GM12864 (cell line): ENCODE data around the gene ACTR3C.
"Not testable (repeated sequence)": the region's sequence is repeated elsewhere in the genome, so short reads cannot be mapped to it uniquely, and the experiment has no call there.

ENCODE experiments used
- DNase-seq: peaks from one replicate; pipeline ENCODE4 v3.0.0-alpha.2; 2011; ENCODE audit warnings: low read depth
- H3K4me3 ChIP-seq: 2 replicates; pipeline ENCODE4 v1.5.1; 2011; ENCODE audit warnings: mild to moderate bottlenecking, low read depth, low read length, control low read depth
- TF ChIP-seq, protein P1 (sequence below): IDR thresholded peaks from 2 replicates; pipeline ENCODE4 v1.5.1; 2011; ENCODE audit warnings: low read depth, mild to moderate bottlenecking, moderate library complexity, low read length, control low read depth, inconsistent platforms; ENCODE audit errors: missing control alignments

The ACTR3C gene

DNA sequence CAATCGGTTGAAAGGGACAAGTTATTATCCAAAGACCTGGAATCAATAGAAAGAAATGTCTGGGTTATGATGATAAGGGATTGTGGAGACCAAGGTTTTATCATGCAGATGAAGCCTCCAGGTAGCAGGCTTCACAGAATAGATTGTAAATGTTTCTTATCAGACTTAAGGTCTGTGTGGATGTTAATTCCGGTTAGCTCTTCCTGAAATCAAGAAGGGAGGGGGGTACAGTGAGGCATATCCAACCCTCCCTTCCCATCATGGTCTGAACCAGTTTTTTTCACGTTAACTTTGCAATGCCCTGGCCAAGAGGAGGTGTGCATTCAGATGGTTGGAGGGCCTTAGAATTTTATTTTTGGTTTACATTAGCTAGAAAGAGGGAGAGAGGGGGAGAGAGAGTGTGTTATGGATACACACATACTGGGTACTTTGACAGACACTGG is 10.0 kb downstream of the ACTR3C start:
- TF ChIP-seq, protein P1, sequence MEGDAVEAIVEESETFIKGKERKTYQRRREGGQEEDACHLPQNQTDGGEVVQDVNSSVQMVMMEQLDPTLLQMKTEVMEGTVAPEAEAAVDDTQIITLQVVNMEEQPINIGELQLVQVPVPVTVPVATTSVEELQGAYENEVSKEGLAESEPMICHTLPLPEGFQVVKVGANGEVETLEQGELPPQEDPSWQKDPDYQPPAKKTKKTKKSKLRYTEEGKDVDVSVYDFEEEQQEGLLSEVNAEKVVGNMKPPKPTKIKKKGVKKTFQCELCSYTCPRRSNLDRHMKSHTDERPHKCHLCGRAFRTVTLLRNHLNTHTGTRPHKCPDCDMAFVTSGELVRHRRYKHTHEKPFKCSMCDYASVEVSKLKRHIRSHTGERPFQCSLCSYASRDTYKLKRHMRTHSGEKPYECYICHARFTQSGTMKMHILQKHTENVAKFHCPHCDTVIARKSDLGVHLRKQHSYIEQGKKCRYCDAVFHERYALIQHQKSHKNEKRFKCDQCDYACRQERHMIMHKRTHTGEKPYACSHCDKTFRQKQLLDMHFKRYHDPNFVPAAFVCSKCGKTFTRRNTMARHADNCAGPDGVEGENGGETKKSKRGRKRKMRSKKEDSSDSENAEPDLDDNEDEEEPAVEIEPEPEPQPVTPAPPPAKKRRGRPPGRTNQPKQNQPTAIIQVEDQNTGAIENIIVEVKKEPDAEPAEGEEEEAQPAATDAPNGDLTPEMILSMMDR: no peak
- DNase-seq: no peak
- H3K4me3 ChIP-seq: no peak overlapping the region

DNA sequence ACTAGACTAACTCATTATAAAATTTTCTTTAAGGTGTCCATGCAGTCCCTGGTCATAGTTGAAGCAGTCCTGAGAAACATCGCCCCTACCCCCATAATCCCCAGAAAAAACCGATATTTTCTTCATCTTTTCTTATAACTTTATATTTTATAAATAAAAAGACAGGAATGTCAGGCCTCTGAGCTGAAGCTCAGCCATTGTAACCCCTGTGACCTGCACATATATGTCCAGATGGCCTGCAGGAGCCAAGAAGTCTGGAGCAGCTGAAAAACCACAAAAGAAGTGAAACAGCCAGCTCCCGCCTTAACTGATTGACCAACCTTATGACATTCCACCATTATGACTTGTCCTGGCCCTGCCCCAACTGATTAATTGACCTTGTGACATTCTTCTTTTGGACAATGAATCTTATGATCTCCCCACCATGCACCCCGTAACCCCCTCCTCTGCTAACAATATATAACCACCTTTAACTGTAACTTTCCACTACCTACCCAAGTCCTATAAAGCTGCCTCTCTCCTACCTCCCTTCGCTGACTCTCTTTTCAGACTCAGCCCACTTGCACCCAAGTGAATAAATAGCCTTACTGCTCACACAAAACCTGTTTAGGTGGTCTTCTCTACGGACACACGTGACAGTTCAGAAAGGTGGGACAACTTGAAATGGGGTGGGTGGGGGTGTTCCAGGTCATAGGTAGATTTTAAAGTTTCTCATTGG is 10.5 kb downstream of the ACTR3C start:
- DNase-seq: not testable (repeated sequence)

DNA sequence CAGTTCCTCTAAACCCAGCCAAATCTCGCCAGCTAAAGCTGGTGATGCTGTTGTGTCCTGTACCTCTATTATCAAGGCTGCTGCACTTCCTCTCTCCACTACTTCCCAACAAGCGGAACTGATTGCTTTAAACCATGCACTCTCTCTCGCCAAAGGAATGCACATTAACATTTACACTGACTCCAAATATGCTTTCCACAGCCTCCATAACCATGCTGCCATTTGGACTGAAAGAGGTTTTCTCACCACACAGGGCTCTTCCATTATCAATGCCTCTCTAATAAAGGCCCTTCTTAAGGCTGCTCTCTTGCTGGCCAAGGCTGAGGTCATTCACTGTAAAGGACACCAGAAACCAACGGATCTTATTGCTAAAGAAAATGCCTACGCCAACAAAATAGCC is 11.6 kb downstream of the ACTR3C start:
- TF ChIP-seq, protein P1: no peak
- H3K4me3 ChIP-seq: no peak overlapping the region
- DNase-seq: no peak

More for the DNA sequence above, 10.5 kb downstream of the ACTR3C start:
- H3K4me3 ChIP-seq: not testable (repeated sequence)

DNA sequence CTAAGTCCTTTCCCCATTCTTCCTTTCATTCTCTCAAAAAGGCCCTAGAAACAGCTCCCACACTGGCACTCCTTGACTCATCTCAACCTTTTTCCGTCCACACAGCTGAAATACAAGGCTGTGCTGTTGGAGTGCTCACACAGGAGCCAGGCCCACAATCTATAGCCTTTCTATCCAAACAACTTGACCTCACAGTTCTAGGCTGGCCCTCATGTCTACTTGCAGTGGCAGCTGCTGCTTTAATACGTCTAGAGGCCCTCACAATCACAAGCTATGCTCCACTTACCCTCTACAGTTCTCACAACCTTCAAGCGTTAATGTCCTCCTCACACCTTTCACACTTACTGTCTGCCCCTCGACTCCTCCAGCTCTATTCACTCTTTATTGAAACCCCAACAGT is 12.2 kb downstream of the ACTR3C start:
- no peak overlapping the region for H3K4me3 ChIP-seq

DNA sequence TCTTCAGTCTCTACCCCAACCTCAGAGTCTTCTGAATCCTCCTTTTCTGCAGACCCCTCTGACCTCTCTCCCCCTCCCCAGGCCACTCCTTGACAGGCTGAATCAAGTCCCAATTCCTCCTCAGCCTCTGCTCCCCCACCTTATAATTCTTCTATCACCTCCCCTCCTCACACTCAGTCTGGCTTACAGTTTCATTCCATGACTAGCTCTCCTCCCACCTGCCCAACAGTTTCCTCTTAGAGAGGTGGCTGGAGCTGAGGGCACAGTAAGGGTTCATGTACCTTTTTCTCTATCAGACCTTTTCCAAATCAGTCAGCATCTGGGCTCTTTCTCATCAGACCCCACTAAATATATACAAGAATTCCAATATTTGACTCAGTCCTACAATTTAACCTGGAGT is 14.8 kb downstream of the ACTR3C start:
- H3K4me3 ChIP-seq: no peak overlapping the region
- no peak for DNase-seq
- TF ChIP-seq, protein P1: no peak

More for the DNA sequence above, 12.2 kb downstream of the ACTR3C start:
- TF ChIP-seq, protein P1: no peak
- no peak for DNase-seq

DNA sequence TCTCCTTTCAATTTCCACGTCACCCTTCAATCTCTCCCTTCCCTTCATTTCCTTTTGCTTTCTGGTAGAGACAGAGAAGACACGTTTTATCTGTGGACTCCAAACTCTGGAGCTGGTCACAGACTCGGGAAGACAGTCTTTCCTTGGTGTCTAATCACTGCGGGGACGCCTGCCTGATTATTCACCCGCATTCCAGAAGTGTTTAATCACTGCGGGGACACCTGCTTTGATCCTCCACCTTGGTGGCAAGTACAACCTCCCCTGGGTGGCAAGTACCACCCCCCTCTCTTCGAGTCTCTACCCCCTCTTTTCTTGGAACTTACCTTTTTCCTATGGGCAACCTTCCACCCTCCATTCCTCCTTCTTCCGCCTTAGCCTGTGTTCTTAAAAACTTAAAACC is 15.4 kb downstream of the ACTR3C start:
- no peak overlapping the region for H3K4me3 ChIP-seq
- TF ChIP-seq, protein P1: no peak
- DNase-seq: no peak

DNA sequence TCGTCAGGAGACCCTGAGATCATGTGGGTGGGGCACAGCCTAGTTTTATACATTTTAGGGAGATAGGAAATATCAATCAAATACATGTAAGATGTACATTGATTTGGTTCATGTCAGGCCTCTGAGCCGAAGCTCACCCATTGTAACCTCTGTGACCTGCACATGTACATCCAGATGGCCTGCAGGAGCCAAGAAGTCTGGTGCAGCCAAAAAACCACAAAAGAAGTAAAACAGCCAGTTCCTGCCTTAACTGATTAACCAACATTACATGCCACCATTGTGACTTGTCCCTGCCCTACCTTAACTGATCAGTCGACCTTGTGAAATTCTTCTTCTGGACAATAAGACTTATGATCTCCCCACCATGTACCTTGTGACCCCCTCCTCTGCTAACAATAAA is 16.2 kb downstream of the ACTR3C start:
- TF ChIP-seq, protein P1: no peak
- H3K4me3 ChIP-seq: no peak overlapping the region
- no peak for DNase-seq

DNA sequence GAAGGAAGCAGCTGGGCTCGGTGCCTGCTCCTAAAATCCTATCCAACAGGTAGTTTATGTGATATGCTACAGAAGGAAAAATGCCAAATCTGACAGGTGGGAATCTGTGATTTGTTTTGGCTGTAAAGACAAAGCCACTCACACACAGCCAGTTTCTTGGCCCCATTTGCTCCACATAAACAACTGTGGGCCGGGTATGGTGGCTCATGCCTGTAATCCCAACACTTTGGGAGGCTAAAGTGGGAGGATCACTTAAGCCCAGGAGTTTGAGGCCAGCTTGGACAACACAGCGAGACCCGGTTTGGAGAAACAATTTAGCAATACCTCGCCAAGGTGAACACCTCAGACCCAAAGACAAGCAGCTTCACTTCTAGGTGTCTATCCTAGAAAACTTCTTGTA is 17.0 kb downstream of the ACTR3C start:
- H3K4me3 ChIP-seq, DNase-seq: not testable (repeated sequence)

DNA sequence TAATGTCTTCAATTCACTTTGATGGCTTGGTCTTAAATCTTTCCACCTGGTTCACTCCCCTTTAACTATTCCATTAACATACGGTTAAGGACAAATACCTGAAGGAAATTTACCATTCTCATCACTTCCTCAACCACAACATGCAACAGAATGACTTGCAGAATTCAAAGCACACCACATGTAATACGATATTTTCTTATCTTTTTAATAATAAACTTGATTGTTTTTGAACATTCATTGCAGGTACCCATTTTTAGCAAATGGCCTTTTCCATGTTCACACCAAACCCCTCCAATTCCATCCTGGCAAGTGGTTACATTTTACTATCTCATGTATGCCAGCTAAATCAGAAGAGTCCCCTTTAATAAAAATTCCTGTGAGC is 17.5 kb downstream of the ACTR3C start:
- H3K4me3 ChIP-seq, DNase-seq: not testable (repeated sequence)

DNA sequence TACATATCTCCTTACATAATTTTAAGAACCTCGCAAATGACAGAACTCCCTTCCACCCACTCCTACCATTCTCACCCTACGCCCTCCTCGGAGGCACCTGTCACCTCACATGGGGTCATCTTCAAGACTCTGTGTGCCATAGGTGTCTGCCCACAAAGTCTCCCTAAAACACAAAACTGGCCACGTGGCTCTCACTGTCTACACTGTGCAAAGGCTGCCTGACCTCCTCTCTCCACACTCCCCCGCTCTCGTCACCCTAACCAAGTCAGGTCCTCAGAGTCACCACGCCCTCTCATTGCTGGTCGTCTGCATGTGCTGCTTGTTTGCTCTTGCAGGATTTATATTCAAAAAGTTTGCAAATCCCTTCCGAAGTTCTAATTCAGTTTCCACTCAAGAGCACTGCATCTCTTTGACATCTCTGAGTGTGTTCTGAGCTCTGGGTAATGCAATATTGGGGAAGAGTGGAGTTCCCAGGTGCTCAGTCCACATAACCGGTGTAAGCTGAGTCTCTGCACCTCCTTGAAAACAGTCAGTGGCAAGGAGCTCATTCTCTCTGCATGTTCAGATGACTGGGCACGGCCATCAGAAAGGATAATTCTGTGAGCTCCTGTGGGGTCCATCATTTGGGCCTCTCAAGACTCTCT is 18.0 kb downstream of the ACTR3C start:
- DNase-seq, H3K4me3 ChIP-seq: not testable (repeated sequence)

DNA sequence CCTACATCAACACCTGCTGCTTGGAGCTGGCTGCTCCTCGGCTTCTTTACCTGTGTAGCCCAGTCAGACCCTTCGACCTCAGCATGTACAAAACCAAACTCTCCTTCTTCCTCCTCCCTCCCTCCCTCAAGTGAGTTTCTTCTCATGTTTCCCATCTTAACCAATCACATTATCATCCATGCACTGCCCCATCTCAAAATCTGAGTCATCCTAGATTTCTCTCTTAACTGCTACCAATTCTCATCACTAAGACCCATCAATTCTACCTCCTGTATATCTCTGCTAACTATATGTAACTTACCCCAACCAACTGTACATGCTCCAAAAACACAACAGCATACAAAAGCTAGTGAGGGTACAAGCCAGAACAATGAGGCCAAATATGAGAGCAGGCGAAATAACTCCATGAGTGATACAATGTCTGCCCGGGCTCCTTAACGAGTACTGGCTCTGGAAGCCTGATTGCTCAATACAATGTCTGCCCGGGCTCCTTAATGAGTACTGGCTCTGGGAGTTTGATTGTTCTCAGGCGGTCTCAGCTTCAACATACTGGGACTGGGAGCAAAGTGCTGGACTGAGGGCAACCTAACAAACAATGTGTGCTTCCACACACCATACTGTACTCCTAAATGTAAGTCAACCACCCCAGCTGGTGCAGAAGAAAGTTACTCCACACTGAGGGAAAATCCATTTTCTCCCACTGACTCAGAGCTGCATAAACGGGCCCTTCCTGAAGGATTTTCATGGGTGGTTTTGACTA is 18.7 kb downstream of the ACTR3C start:
- not testable (repeated sequence) for DNase-seq, H3K4me3 ChIP-seq
